NCI-H69 (cell line): ENCODE measurements around the gene ARPC1B.
"Not testable (repeated sequence)": the region's sequence is repeated elsewhere in the genome, so short reads cannot be mapped to it uniquely, and the experiment has no call there.

Experiments used
- DNase-seq: peaks from one replicate; lab custom pipeline; 2025; lab: John Stamatoyannopoulos, UW

Gene ARPC1B

GRCh38 chr7:99409806-99410205, 35.3 kb downstream of the ARPC1B start:
- DNase-seq: no peak

DNA sequence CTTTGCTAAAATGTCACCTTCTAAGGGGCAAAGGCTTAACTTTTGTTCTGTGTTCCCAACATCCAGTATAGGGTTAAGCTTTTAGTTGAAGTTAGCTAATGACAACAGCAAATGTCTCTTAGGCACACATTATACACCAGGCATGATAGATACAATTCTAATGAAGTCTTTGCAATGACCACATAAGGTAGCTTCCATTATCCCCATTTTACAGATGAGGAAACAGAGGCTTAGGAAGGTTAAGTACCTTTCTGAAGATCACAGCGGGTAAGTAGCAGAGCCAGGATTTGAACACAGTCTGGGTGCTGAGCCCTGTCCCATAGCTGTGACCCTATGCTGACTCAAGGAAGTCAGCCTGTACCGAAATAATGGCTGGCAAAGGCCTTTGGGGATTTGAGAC, 36.1 kb downstream of the ARPC1B start:
- no peak for DNase-seq

- peak; percentile 63 for DNase-seq
These were observed 41.1 kb downstream of the ARPC1B start for GRCh38 chr7:99415513-99416127.

DNA sequence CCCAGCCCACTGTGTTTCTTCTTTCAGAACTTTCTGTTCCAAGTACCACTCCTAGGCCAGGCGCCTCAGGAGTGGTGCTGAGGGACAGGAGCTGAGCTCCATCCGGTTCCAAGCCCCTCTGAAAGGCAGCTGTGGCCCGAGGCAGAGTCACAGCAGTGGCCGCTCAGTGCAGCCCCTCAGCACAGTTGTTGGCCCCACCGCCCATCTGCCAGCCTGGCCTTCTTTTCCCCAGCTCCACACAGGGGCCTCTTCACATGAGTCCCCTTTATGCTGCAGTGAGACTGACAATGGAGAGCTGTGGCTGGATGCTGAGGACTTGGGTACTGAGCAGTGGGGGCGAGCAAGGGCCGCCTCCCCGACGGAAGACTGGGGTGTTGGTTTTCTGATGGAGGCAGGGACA, 43.7 kb downstream of the ARPC1B start:
- no peak for DNase-seq

DNA sequence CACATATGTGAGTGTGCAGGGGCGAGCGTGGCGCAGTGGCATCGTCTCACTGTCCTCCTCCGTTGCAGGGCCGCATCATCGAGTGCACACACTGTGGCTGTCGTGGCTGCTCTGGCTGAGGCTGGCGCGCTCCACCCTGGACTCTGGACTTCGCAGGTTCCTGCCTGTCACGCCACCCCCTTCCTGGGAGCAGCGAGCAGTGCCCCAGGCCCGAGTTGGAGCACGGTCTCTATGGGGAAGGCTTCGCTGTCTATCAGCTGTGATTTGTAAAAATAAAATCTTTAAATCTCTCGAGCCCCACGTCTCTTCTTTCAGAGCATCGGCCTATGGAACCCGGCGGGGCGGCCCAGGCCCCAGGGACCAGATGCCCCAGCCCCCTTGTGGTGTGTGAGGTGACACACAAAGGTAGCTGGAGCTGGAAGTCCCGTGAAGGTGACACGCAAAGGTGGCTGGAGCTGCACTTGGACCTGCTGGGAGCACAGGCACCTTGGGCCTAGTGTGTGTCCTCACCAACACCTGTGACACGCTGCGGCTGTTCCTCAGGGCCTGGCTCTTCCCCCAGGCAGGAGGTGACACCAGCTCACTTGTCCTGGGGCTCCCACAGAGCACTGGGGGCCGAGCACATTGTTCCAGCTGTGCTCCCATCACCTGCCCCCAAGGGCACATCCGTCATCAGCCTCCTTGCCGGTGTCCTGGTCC, 44.9 kb downstream of the ARPC1B start:
- DNase-seq: no peak

DNA sequence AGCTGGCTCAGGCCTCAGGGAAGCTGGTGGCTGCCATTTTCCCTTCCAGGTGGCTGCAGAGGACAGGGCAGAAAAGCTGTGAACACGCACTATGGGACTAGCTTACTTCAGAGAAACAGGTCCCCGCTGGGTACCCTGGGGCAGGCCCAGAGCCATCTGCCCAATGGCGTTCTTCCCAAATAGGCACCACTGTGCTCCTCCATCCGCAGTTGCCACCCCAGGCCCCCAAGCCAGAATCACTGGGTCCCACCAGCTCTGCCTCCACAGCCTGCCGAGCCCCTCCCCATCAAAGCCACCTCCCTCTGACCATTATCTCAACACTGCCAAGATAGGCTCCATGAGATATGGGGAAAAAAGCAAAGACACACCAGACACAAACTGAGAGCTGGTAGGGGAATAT, 45.7 kb downstream of the ARPC1B start:
- DNase-seq: no peak

- DNase-seq: no peak
These were observed 46.5 kb downstream of the ARPC1B start for GRCh38 chr7:99420986-99421385.

DNA sequence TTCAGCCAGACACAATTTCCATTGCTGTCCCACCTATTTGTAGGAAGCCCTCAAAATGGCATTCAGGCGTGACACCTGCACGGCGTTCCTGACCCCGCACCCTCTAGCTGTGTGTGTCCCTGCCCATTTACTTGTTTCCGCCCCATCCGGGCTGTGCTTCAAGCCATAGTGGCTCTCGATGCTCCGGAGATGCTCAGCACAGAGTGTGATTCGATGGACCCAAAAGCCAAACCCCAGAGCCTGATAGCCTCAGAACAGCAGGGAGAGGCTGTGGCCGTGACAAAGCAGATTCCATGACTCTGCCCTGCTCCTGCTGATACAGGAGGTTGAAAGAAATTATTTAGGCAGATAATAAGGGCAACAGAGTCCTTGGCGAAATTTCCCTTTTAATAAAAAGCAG, 47.7 kb downstream of the ARPC1B start:
- DNase-seq: peak; percentile 35

- peak; percentile 78 for DNase-seq
These were observed 48.1 kb downstream of the ARPC1B start for GRCh38 chr7:99422625-99423024.

DNA sequence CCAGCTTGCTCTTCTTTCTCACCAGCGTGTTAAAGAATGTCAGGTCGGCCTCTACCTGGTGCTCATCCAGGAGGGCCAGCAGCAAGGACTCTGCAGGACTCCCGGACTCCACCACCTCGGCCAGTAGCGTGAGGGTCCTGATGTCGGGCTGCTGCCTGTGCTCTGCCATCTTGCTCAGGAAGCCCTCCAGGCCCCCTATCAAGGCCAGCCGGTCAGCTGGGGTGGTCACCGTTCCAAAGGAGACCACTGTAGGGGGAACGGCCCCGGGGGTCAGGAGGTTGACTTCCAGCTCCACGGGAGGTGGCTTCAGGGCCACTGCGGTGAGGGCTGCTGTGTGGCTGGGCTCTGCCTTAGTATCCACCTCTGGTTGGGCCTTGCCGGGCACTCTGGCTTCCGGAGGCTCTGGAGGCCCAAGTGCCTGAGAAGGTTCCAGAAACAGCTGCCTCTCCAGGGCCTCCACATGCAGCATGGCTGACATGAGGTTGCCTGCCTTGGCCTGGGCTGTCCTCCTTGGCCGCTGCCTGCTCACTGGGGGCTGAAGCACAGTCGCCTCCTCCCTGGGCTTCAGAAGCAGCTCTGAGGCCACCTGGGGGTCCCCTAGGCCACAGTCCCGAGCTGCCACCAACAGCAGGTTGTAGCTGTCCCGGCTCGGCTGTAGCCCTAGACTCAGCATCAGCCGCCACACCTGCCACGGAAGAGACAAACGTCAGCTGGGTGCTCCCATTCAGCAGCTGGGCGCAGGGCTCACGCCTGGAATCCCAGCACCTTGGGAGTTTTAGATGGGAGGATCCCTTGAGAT, 50.6 kb downstream of the ARPC1B start:
- DNase-seq: no peak

DNA sequence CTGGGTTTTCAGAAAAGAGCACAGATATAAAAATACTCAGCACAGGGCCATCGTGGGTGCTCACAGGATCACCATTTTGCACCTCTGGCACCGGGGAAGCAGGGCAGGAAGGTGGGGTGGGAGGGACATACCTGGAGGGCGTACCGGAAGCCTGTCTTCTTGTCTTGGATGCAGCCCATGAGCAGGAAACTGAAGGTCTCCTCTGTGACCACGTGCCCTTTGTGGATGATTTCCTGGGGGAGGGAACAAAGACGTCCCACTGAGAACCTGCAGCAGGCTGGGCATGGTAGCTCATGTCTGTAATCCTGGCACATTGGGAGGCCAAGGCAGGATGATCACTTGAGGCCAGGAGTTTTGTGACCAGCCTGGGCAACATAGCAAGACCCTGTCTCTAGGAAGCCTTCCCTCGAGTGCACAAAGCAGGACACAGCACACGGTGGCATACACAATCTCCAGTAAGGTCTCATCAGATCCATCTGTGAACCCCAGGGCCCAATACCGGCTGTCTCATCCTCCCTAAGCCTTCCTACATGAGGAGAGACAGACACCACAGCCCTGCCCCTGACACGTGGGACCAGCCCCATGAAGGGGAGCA, 54.5 kb downstream of the ARPC1B start:
- DNase-seq: peak; percentile 82

DNA sequence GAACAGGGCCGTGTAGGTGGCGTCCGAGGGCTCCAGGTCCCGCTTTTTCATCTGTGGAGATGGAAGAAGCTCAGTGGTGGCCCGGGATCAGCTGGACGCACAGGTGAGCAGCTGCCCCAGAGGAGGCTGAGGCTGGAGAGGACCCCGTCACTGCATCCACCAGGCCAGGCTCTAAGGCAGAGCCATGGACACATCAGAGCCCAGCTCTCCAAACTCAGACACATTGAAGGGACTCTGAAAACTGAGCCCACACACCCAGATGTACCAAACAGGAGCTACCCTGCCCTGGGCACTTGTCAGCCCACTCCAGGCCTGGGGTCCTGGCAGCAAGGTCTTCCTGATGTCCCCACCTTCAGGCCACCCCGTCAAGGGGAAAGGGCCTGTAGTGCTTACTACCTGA, 55.2 kb downstream of the ARPC1B start:
- no peak for DNase-seq

- not testable (repeated sequence) for DNase-seq
These were observed 57.4 kb downstream of the ARPC1B start for GRCh38 chr7:99431756-99432540.

DNA sequence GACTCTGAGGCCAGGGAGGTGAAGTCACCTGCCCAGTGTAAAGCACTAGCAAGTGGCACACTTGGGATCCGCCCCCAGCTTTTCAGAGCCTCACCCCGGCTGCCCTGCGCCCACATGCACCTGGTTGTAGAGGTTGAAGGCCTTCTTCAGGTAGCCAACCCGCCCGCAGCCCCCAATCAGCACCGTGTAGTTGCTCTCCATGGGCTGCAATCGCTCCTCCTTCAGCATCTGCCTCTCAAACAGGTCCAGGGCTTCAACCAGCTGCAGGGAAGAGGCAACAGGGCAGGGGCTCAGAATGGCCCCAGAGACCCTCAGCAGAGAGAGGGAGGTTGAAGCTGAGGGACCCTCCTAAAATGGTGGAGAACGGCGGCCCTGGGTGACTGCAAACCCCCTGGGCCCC, 58.6 kb downstream of the ARPC1B start:
- no peak for DNase-seq

DNA sequence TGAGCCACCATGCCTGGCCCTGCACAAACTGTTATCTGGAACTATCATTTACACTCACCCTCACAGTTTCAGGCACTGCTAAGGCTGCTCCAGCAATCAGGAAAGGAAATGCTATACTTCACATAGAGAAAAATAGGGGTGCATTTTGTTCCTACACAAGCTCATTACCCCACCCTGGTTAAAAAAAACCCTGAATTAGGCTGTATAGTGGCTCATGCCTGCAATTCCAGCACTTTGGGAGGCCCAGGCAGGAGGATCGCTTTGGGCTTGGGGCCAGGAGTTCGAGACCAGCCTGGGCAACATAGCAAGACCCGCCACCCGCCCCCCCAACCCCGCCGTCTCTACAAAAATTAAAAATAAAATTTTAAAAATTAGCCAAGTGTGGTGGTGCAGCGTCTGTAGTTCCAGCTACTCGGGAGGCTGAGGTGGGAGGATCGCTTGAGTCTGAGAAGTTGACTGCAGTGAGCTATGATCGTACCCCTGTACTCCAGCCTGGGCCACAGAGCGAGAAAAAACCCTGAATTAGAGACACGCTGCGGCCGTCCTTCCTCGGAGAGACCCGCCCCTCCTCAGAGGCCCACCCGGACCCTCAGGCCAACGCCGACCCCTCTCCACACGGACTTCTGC, 63.5 kb downstream of the ARPC1B start:
- DNase-seq: no peak

DNA sequence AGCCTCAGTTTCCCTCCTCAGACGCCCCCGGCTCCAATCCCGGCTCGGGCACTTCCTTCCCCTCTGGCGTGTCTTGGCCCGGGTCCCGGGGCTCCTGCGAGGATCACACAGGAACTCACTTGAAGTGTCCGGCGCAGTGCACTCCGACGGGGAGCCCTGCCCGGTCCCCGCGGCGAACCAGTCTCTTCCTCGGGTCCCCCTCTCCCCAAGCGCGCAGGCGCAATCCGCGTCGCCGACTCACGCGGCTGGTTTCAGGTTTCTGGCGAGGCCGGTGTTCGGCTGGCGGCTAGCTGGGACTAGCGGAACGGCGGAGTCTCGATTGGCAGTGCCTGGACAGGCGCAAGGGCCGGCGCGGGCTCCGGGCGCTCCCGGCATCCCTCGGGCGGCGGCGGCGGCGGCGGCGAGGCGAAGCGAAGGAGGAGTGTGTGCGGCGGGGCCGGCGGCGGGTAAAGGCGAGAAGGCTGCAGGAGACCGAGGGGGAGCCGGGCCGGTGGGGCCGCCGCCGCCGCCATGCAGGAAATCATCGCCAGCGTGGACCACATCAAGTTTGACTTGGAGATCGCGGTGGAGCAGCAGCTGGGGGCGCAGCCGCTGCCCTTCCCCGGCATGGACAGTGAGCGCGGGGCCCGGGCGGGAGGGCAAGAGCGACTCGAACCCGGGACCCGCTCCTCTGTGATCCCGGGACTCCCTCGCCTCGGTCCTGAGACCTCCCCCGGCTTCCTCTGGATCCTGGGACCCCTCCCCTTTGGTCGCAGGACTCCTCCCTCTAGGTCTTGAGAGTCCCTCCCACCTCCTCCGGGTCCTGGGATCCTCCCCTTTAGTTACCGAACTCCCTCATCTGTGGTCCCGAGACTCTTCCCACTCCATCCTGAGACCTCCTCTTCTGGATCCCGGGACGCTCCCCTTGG, 64.3 kb downstream of the ARPC1B start, which contains the start of the genes CPSF4 and PTCD1:
CPSF4 (plus strand) TSS at position 371 of the 908 bp plus-strand sequence; CDS start at position 511, 140 bp downstream.
PTCD1 (minus strand) TSS at position 226 of the 908 bp plus-strand sequence. CDS start 3,556 bp downstream, outside the sequence.
- peak; percentile 97 for DNase-seq

DNA sequence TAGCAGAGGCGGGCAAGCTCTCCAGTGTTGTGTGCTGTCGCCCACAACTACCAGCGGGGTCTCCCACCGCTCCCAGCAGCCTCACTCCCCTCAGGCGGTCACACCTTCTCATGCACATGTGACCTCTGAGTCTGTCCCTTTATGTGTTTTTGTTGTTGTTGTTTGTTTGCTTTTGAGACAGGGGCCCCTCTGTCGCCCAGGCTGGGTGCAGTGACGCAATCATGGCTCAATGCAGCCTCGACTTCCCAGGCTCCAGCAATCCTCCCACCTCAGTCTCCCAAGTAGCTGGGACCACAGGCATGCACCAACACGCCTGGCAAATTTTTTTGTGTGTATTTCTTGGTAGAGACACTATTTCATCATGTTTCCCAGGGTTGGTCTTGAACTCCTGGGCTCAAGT, 65.7 kb downstream of the ARPC1B start:
- DNase-seq: no peak
